Heart left ventricle (tissue), 13 donors: ENCODE data around the gene TBC1D5.

Experiments used
- POLR2A ChIP-seq, 2 donors: fragments of 450-650 bp; IDR thresholded peaks; one replicate each; pipeline ENCODE4 v1.6.1; 2017; ENCODE audit warnings: antibody characterized with exemption in 2 of 2, mild to moderate bottlenecking in 2 of 2, moderate library complexity in 2 of 2
- TF ChIP-seq, protein P1 (sequence below), 12 donors: fragments of 200-600 bp; sonication (generic) in 4 of 12; IDR thresholded peaks; one replicate each; pipeline versions ENCODE4 v1.5.0 to v1.8.0; 2018 to 2022; ENCODE audit warnings: antibody characterized with exemption in 12 of 12, mild to moderate bottlenecking in 5 of 12
- donor health status: ischemic (EF 13 %, LVEDD 7.1; RV severe dilation, severe dysfunction).
- donor health status: DM: no; HTN: yes; CAD: no.
- donor health status: DM: no; HTN: no; CAD: no.
- donor health status: ischemic (EF 25% LVEDD 6.9; RV normal size, moderate dysfunction).
- donor health status: ischemic (EF 25% LVEDD 5.7; RV mildly dilated, moderate dysfunction).
- donor health status: ischemic (EF 35%, LVEDD 5.7; RV mildly dilated, moderate dysfunction).
- donor health status: nonischemic (EF 11% LVEDD 7.7; RV severe dilation, severe dysfunction).
- donor health status: DM: yes; HTN: yes; CAD: no.
- donor health status: PGD.
- donor health status: ischemic (EF 29% LVEDD 5.4; RV normal size, mild dysfunction).
- donor health status: nonischemic (EF 23%, LVEDD 6.1; RV moderate dilation, normal function).

DNA sequence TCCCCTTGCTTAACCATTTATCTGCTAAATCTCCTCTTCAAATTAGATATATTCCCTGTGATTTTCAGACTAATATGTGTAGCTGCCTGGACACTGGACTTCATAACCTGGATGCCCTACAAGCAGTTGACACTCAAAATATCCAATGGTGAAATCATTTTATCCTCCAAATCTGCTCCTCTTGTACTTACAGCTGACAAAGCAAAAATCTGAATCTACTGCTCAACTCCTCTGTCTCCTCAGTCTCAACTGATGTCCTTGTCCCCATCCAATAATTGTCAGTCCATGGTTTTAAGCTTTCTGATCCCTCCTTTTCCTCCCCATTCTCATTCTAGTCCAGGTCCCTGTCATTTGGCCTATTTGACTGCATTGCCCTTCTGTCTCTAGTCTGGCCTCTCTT is 411.8 kb downstream of the TBC1D5 start:
- TF ChIP-seq, protein P1, sequence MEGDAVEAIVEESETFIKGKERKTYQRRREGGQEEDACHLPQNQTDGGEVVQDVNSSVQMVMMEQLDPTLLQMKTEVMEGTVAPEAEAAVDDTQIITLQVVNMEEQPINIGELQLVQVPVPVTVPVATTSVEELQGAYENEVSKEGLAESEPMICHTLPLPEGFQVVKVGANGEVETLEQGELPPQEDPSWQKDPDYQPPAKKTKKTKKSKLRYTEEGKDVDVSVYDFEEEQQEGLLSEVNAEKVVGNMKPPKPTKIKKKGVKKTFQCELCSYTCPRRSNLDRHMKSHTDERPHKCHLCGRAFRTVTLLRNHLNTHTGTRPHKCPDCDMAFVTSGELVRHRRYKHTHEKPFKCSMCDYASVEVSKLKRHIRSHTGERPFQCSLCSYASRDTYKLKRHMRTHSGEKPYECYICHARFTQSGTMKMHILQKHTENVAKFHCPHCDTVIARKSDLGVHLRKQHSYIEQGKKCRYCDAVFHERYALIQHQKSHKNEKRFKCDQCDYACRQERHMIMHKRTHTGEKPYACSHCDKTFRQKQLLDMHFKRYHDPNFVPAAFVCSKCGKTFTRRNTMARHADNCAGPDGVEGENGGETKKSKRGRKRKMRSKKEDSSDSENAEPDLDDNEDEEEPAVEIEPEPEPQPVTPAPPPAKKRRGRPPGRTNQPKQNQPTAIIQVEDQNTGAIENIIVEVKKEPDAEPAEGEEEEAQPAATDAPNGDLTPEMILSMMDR (IDR thresholded peaks at IDR 0.05) = no peak
- no peak for TF ChIP-seq POLR2A (IDR thresholded peaks at IDR 0.05)
